H9 (cell line): ENCODE measurements around the gene GOT1. TPM values are rescaled to one million over a fixed set of nuclear protein-coding genes. Genes with fewer than 3 reads are reported as not detected.

Experiments
- DNase-seq: peaks from one replicate; pipeline ENCODE4 v3.0.0-alpha.2; 2017
- H2AFZ ChIP-seq: one replicate; pipeline ENCODE4 v1.6.1; 2013; ENCODE audit warnings: mild to moderate bottlenecking, low read length, control low read depth, moderate library complexity
- H2AK5ac ChIP-seq: 2 replicates; pipeline ENCODE4 v1.6.1; 2013; ENCODE audit warnings: low read length, control low read depth, mixed read lengths; ENCODE audit not compliant: insufficient read length
- H2BK120ac ChIP-seq: one replicate; pipeline ENCODE4 v1.6.1; 2013; ENCODE audit warnings: low read depth, mild to moderate bottlenecking, low read length, control low read depth, inconsistent platforms; ENCODE audit not compliant: poor library complexity, severe bottlenecking
- H2BK12ac ChIP-seq: 2 replicates; pipeline ENCODE4 v1.6.1; 2013; ENCODE audit warnings: low read length, control low read depth, mixed read lengths, low read depth; ENCODE audit not compliant: insufficient read length
- H2BK15ac ChIP-seq: 2 replicates; pipeline ENCODE4 v1.6.1; 2013; ENCODE audit warnings: low read depth, low read length, control low read depth
- H2BK20ac ChIP-seq: one replicate; pipeline ENCODE4 v1.6.1; 2013; ENCODE audit warnings: low read depth, mild to moderate bottlenecking, low read length, control low read depth, inconsistent platforms; ENCODE audit not compliant: poor library complexity, severe bottlenecking
- H2BK5ac ChIP-seq: 2 replicates; pipeline ENCODE4 v1.6.1; 2013; ENCODE audit warnings: low read length, control low read depth, mixed read lengths; ENCODE audit not compliant: insufficient read length
- H3K14ac ChIP-seq: 2 replicates; pipeline ENCODE4 v1.6.1; 2013; ENCODE audit warnings: low read length, control low read depth; ENCODE audit not compliant: insufficient read depth
- H3K18ac ChIP-seq: 2 replicates; pipeline ENCODE4 v1.6.1; 2013; ENCODE audit warnings: low read depth, mild to moderate bottlenecking, mixed read lengths, low read length, control low read depth; ENCODE audit not compliant: insufficient read length
- H3K23ac ChIP-seq: 2 replicates; pipeline ENCODE4 v1.6.1; 2013; ENCODE audit warnings: low read length, control low read depth, mixed read lengths, low read depth; ENCODE audit not compliant: insufficient read length
- H3K23me2 ChIP-seq: 2 replicates; pipeline ENCODE4 v1.6.1; 2013; ENCODE audit warnings: low read depth, mild to moderate bottlenecking, mixed read lengths, low read length, control low read depth; ENCODE audit not compliant: insufficient read length, poor library complexity, severe bottlenecking
- H3K27ac ChIP-seq: 2 replicates; pipeline ENCODE4 v1.5.1; 2013; ENCODE audit warnings: low read length, control low read depth, mixed read lengths, low read depth; ENCODE audit not compliant: insufficient read length
- H3K27me3 ChIP-seq: 2 replicates; pipeline ENCODE4 v1.6.1; 2013; ENCODE audit warnings: low read length, control low read depth, inconsistent platforms; ENCODE audit not compliant: insufficient read depth
- H3K4ac ChIP-seq: 2 replicates; pipeline ENCODE4 v1.6.1; 2013; ENCODE audit warnings: low read depth, mild to moderate bottlenecking, control low read depth, inconsistent platforms, low read length, moderate library complexity
- H3K4me1 ChIP-seq: 2 replicates; pipeline ENCODE4 v1.6.1; 2013; ENCODE audit warnings: low read length, control low read depth, inconsistent platforms; ENCODE audit not compliant: insufficient read depth
- H3K4me2 ChIP-seq: 2 replicates; pipeline ENCODE4 v1.6.1; 2013; ENCODE audit warnings: low read length, control low read depth, mixed read lengths; ENCODE audit not compliant: insufficient read length, insufficient read depth
- H3K56ac ChIP-seq: 2 replicates; pipeline ENCODE4 v1.6.1; 2013; ENCODE audit warnings: low read depth, mild to moderate bottlenecking, mixed read lengths, low read length, control low read depth; ENCODE audit not compliant: insufficient read length
- H3K79me1 ChIP-seq: 2 replicates; pipeline ENCODE4 v1.6.1; 2013; ENCODE audit warnings: low read depth, mild to moderate bottlenecking, moderate library complexity, low read length, control low read depth, inconsistent platforms; ENCODE audit not compliant: insufficient read depth, poor library complexity, severe bottlenecking
- H3K79me2 ChIP-seq: 2 replicates; pipeline ENCODE4 v1.6.1; 2013; ENCODE audit warnings: low read length, control low read depth, inconsistent platforms; ENCODE audit not compliant: insufficient read depth
- H3K9ac ChIP-seq: 2 replicates; pipeline ENCODE4 v1.6.1; 2013; ENCODE audit warnings: low read length, control low read depth, mixed read lengths; ENCODE audit not compliant: insufficient read length; ENCODE audit errors: extremely low read depth
- H3K9me3 ChIP-seq: one replicate; pipeline ENCODE4 v1.6.1; 2013; ENCODE audit warnings: low read depth, low read length, inconsistent platforms; ENCODE audit not compliant: control insufficient read depth
- H3T11ph ChIP-seq: one replicate; pipeline ENCODE4 v1.6.1; 2013; ENCODE audit warnings: mild to moderate bottlenecking, low read length, control low read depth, inconsistent platforms
- H4K20me1 ChIP-seq: one replicate; pipeline ENCODE4 v1.6.1; 2013; ENCODE audit not compliant: control insufficient read depth, insufficient read length, insufficient read depth
- H4K5ac ChIP-seq: 2 replicates; pipeline ENCODE4 v1.6.1; 2013; ENCODE audit warnings: low read depth, mild to moderate bottlenecking, mixed read lengths, low read length, control low read depth; ENCODE audit not compliant: insufficient read length
- H4K8ac ChIP-seq: replicated peaks from 2 replicates; pipeline ENCODE4 v1.6.1; 2013; ENCODE audit warnings: low read length, control low read depth, mixed read lengths, low read depth; ENCODE audit not compliant: insufficient read length
- H4K91ac ChIP-seq: 2 replicates; pipeline ENCODE4 v1.6.1; 2013; ENCODE audit warnings: low read depth, mild to moderate bottlenecking, moderate library complexity, mixed read lengths, low read length, control low read depth; ENCODE audit not compliant: insufficient read length
- H3K27ac Mint-ChIP-seq, 3 experiments: 2 replicates in 2 of 3; 3 replicates in 1 of 3; pipeline ENCODE4 v1.8.0; 2020 to 2021; ENCODE audit warnings: mixed read lengths in 3 of 3, mild to moderate bottlenecking in 1 of 3, moderate library complexity in 1 of 3
- H3K27me3 Mint-ChIP-seq: 2 replicates; pipeline ENCODE4 v1.8.0; 2021; ENCODE audit warnings: low read depth, mild to moderate bottlenecking, moderate library complexity, mixed read lengths
- H3K36me3 Mint-ChIP-seq, 3 experiments: 2 replicates in 2 of 3; 3 replicates in 1 of 3; pipeline ENCODE4 v1.8.0; 2020 to 2021; ENCODE audit warnings: low read depth in 3 of 3, mixed read lengths in 3 of 3; ENCODE audit not compliant: insufficient read depth in 1 of 3
- H3K4me1 Mint-ChIP-seq, 2 experiments: 2 replicates each; pipeline ENCODE4 v1.8.0; 2020; ENCODE audit warnings: mixed read lengths in 2 of 2
- H3K4me3 Mint-ChIP-seq, 2 experiments: 2 replicates in 1 of 2; 3 replicates in 1 of 2; pipeline ENCODE4 v1.8.0; 2020 to 2021; ENCODE audit warnings: mild to moderate bottlenecking in 2 of 2, mixed read lengths in 2 of 2, moderate library complexity in 1 of 2
- H3K9me3 Mint-ChIP-seq, 2 experiments: 2 replicates in 1 of 2; 3 replicates in 1 of 2; pipeline ENCODE4 v1.8.0; 2020; ENCODE audit warnings: mild to moderate bottlenecking in 2 of 2, mixed read lengths in 2 of 2, moderate library complexity in 1 of 2
- CTCF ChIP-seq: fragments of 200-600 bp; sonication (generic); conservative IDR thresholded peaks from 3 replicates; pipeline ENCODE4 v1.8.0; 2021; ENCODE audit warnings: antibody characterized with exemption, mild to moderate bottlenecking
- WGBS: extraction: QIAGEN DNeasy Blood & Tissue Kit; methylation state at CpG from one replicate; pipeline ENCODE4 v1.1.7; 2013; ENCODE audit warnings: missing lambda C conversion rate, low lambda C conversion rate, mixed read lengths; ENCODE audit not compliant: insufficient read length; ENCODE audit errors: extremely low coverage; 5-methylcytosine and 5-hydroxymethylcytosine counted together
- total RNA-seq: library from RNA; stranded (reverse); gene quantifications from 2 replicates; pipeline ENCODE4 v1.2.1, GENCODE V29; 2021

The GOT1 gene
- total RNA-seq, 1 experiment from 2014 or later = 43.3 TPM

- no peaks in the 10 kb centered on the region for H3K4me1 ChIP-seq
- H3K18ac ChIP-seq = no peak overlapping the region
- DNase-seq = no peak
- no CpG with 5 or more reads among the region's 3 CpGs for WGBS
- no peak overlapping the region for H3K23ac ChIP-seq
- Mint-ChIP-seq H3K36me3 (peaks cover 28 to 44% (median 37%) of the 10 kb centered on the region in 3 experiments), H3K27ac (no peak overlapping the region; a peak in 1 of 7 replicates), H3K4me3 (no peak overlapping the region), H3K4me1 (peaks cover 0 to 9% of the 10 kb centered on the region in 2 experiments; a peak in 2 of 4 replicates), H3K27me3 (no peaks in the 10 kb centered on the region), H3K9me3 (0 out of 5 replicates have a peak, but pooled peaks cover 0 to 2% of the 10 kb centered on the region in 2 experiments)
- H3K23me2 ChIP-seq = no peaks in the 10 kb centered on the region
- no peak overlapping the region for H3K56ac ChIP-seq
- no peak overlapping the region for H2BK5ac ChIP-seq
- H3K4ac ChIP-seq = no peak overlapping the region
- H4K8ac ChIP-seq = no peak overlapping the region
- H4K5ac ChIP-seq = no peak overlapping the region
- no peaks in the 10 kb centered on the region for H3K27me3 ChIP-seq
- H2AFZ ChIP-seq = no peak overlapping the region
- H3K79me1 ChIP-seq = peaks cover 8% of the 10 kb centered on the region
- no peak overlapping the region for H2BK15ac ChIP-seq
- no peak overlapping the region for H2BK20ac ChIP-seq
- H2BK12ac ChIP-seq = no peak overlapping the region
- H3K27ac ChIP-seq = no peak overlapping the region
- no peak overlapping the region for H4K91ac ChIP-seq
- H3K14ac ChIP-seq = no peak overlapping the region
- no peak for TF ChIP-seq CTCF
- H3K4me2 ChIP-seq = no peak overlapping the region
- no peak overlapping the region for H3T11ph ChIP-seq
- H3K9me3 ChIP-seq = no peaks in the 10 kb centered on the region
- no peak overlapping the region for H2BK120ac ChIP-seq
- H3K9ac ChIP-seq = no peak overlapping the region
- H2AK5ac ChIP-seq = no peak overlapping the region
- H4K20me1 ChIP-seq = no peaks in the 10 kb centered on the region
- H3K79me2 ChIP-seq = no peaks in the 10 kb centered on the region; the same call in 1 of the 2 replicates
Observed at GRCh38 chr10:99421233-99421739, 9.1 kb downstream of the GOT1 start.
